OCI-LY1 (cell line): Measurements from ENCODE around the gene FBXO41.

Experiments used
- H2AFZ ChIP-seq: fragments of 200-600 bp; sonication (generic), shearing (Covaris generic); 2 replicates; pipeline ENCODE4 v1.6.0; 2014; ENCODE audit warnings: antibody characterized with exemption, mild to moderate bottlenecking, low read length
- H3F3A ChIP-seq: fragments of 200-600 bp; sonication (generic), shearing (Covaris generic); 2 replicates; pipeline ENCODE4 v1.6.0; 2014; ENCODE audit warnings: mild to moderate bottlenecking, antibody characterized with exemption, low read length, moderate library complexity; ENCODE audit not compliant: insufficient read depth
- H3K27ac ChIP-seq: fragments of 200-600 bp; sonication (generic); 2 replicates; pipeline ENCODE4 v1.5.1; 2014; ENCODE audit warnings: low read length, mixed run types, mild to moderate bottlenecking, low read depth; ENCODE audit not compliant: poor library complexity, severe bottlenecking
- H3K27me3 ChIP-seq: fragments of 200-600 bp; sonication (generic); 2 replicates; pipeline ENCODE4 v1.6.0; 2014; ENCODE audit warnings: antibody characterized with exemption, mild to moderate bottlenecking, low read length, moderate library complexity; ENCODE audit not compliant: insufficient read depth
- H3K36me3 ChIP-seq: fragments of 200-600 bp; sonication (generic); 2 replicates; pipeline ENCODE4 v1.6.1; 2014; ENCODE audit warnings: mild to moderate bottlenecking, antibody characterized with exemption, low read length, moderate library complexity, mixed read lengths; ENCODE audit not compliant: insufficient read depth
- H3K4me1 ChIP-seq: fragments of 200-600 bp; sonication (generic); 2 replicates; pipeline ENCODE4 v1.5.1; 2014; ENCODE audit warnings: mild to moderate bottlenecking, low read length, moderate library complexity; ENCODE audit not compliant: insufficient read depth, severe bottlenecking
- H3K4me2 ChIP-seq: fragments of 200-600 bp; sonication (generic), shearing (Covaris generic); 2 replicates; pipeline ENCODE4 v1.6.1; 2014; ENCODE audit warnings: low read length
- H3K4me3 ChIP-seq: fragments of 200-600 bp; sonication (generic); 2 replicates; pipeline ENCODE4 v1.5.1; 2014; ENCODE audit warnings: low read length, low read depth, mild to moderate bottlenecking, mixed read lengths; ENCODE audit not compliant: poor library complexity, severe bottlenecking
- H3K79me2 ChIP-seq: fragments of 200-600 bp; shearing (Covaris generic); 2 replicates; pipeline ENCODE4 v1.6.1; 2016; ENCODE audit warnings: mixed run types, low read length, mixed read lengths; ENCODE audit not compliant: insufficient read depth
- H3K9ac ChIP-seq: fragments of 200-600 bp; sonication (generic), shearing (Covaris generic); 2 replicates; pipeline ENCODE4 v1.6.1; 2014; ENCODE audit warnings: mild to moderate bottlenecking, low read length, mixed read lengths
- H3K9me2 ChIP-seq: fragments of 200-600 bp; sonication (generic), shearing (Covaris generic); 2 replicates; pipeline ENCODE4 v1.6.1; 2014; ENCODE audit warnings: low read depth, mild to moderate bottlenecking, low read length, mixed read lengths
- H3K9me3 ChIP-seq: fragments of 200-600 bp; shearing (Covaris generic); 2 replicates; pipeline ENCODE4 v1.6.1; 2014; ENCODE audit warnings: low read length, mixed read lengths
- H4K20me1 ChIP-seq: fragments of 200-600 bp; sonication (generic), shearing (Covaris generic); 2 replicates; pipeline ENCODE4 v1.6.0; 2016; ENCODE audit warnings: mild to moderate bottlenecking, low read length; ENCODE audit not compliant: insufficient read depth
- EZH2 ChIP-seq: fragments of 200-600 bp; sonication (generic), shearing (Covaris generic); IDR thresholded peaks from 2 replicates; pipeline ENCODE4 v1.8.0; 2017; ENCODE audit warnings: borderline replicate concordance, mixed run types, mild to moderate bottlenecking, antibody characterized with exemption, low read length, moderate library complexity, mixed read lengths
- TF ChIP-seq, protein P1 (sequence below): fragments of 200-600 bp; sonication (generic), shearing (Covaris generic); IDR thresholded peaks from 2 replicates; pipeline ENCODE4 v1.5.1; 2017; ENCODE audit warnings: mild to moderate bottlenecking, antibody characterized with exemption, low read length, moderate library complexity, mixed read lengths

The FBXO41 gene

GRCh38 chr2:73324126-73324725 lies 39.9 kb upstream of the FBXO41 start:
- Histone ChIP-seq H3K9me2 (no peaks in the 10 kb centered on the region), H3F3A (no peaks in the 10 kb centered on the region), H3K9me3 (no peaks in the 10 kb centered on the region), H3K4me3 (no peak overlapping the region), H3K36me3 (no peaks in the 10 kb centered on the region), H3K27me3 (no peaks in the 10 kb centered on the region), H3K4me2 (no peak overlapping the region), H2AFZ (no peak overlapping the region), H3K4me1 (no peaks in the 10 kb centered on the region), H3K9ac (no peak overlapping the region), H3K79me2 (no peaks in the 10 kb centered on the region), H4K20me1 (no peaks in the 10 kb centered on the region), H3K27ac (no peak overlapping the region)
- no peak for TF ChIP-seq EZH2
- TF ChIP-seq, protein P1, sequence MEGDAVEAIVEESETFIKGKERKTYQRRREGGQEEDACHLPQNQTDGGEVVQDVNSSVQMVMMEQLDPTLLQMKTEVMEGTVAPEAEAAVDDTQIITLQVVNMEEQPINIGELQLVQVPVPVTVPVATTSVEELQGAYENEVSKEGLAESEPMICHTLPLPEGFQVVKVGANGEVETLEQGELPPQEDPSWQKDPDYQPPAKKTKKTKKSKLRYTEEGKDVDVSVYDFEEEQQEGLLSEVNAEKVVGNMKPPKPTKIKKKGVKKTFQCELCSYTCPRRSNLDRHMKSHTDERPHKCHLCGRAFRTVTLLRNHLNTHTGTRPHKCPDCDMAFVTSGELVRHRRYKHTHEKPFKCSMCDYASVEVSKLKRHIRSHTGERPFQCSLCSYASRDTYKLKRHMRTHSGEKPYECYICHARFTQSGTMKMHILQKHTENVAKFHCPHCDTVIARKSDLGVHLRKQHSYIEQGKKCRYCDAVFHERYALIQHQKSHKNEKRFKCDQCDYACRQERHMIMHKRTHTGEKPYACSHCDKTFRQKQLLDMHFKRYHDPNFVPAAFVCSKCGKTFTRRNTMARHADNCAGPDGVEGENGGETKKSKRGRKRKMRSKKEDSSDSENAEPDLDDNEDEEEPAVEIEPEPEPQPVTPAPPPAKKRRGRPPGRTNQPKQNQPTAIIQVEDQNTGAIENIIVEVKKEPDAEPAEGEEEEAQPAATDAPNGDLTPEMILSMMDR = no peak

DNA sequence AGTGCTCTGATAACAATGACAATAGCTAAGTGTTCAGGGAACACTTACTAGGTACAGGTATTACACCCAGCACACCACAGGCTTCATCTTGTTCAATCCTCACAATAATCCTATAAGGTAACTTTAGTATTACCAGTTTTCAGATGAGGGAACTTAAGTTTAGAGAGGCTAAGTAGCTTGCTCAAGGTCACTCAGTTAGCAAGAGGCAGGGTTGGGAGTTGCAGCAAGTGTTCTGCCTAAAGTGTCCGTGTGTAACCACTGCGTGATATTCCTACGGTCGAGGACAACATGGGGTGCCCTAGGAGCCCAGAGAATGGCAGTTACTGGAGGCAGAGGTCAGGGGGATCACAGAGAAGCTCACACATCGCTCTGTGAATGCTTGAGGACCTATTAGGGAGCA lies 39.3 kb upstream of the FBXO41 start:
- Histone ChIP-seq H3K27ac (no peak overlapping the region), H3K4me1 (no peaks in the 10 kb centered on the region), H3K9me3 (no peaks in the 10 kb centered on the region), H2AFZ (no peak overlapping the region), H4K20me1 (no peaks in the 10 kb centered on the region), H3F3A (no peaks in the 10 kb centered on the region), H3K27me3 (no peaks in the 10 kb centered on the region), H3K36me3 (no peaks in the 10 kb centered on the region), H3K9ac (no peak overlapping the region), H3K4me3 (no peak overlapping the region), H3K4me2 (no peak overlapping the region), H3K9me2 (no peaks in the 10 kb centered on the region), H3K79me2 (no peaks in the 10 kb centered on the region)
- TF ChIP-seq EZH2 = no peak
- TF ChIP-seq, protein P1 = no peak

- Histone ChIP-seq H3K4me1 (no peaks in the 10 kb centered on the region), H3K9ac (no peak overlapping the region), H3K9me2 (no peaks in the 10 kb centered on the region), H3K27me3 (no peaks in the 10 kb centered on the region), H3K4me2 (no peak overlapping the region), H3K9me3 (no peaks in the 10 kb centered on the region), H3F3A (no peaks in the 10 kb centered on the region), H2AFZ (no peak overlapping the region), H3K4me3 (no peak overlapping the region), H3K79me2 (no peaks in the 10 kb centered on the region), H3K36me3 (no peaks in the 10 kb centered on the region), H4K20me1 (no peaks in the 10 kb centered on the region), H3K27ac (no peak overlapping the region)
- TF ChIP-seq, protein P1 = no peak
- no peak for TF ChIP-seq EZH2
These were observed 30.2 kb upstream of the FBXO41 start for GRCh38 chr2:73314441-73314840.
